ENCODE measurements around the gene KNCN.

The KNCN gene

DNA sequence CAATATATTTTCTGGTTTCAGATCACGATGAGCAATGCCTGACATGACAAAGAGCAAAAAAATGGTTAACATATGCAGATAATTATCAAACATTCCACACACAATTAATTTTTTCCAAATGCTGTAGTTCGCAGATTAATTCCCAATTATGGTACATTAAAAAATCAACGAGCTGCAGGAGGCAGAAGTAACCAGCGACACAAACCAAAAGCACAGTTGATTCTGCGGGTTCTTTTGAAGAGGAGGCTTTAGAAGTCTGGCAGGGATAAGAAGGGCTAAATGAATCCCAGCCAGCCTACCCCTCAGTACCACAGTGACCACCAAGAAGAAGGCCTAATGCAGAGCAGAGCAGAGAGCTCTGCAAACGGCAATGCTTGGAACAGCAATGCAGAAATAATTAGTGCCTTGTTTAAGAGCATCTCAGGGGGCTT is 17.0 kb upstream of the KNCN start:
- peak; percentile 14 for DNase-seq

DNA sequence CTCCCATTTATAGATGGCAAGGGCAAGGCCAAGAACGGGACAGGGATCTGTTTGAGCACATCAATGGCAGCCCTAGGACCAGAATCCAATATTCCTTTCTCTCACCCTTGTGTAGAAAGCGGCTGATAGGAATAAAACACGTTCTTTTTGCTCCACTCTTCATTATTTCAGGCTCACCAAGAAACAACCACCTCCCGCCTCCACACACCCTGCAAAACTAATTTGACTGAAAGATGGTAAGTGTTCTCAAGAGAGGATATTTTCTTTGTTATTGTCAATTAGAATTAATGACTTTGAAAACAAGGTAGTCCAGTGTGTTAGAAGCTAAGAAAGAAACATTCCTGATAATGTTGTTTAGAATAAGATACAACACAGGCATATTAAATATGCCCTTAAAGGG is 11.9 kb upstream of the KNCN start:
- DNase-seq, result no peak

DNA sequence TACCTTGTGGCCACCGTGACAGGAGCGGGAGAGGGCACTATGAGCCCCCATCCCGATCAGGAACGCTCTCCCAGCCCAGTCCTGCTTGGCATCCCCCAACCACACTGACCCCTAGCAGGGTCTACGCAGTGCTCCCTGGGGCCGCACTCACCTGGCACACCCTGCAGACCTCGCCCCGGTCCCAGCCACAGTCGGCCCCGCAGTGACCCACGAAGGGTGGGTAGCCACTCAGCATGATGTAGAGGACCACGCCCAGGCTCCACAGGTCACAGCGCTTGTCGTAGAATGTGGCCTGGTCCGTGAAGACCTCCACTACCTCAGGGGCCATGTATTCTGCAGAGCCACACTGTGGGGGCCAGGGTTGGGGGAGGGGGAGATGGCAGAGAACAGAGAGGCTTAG is 11.1 kb upstream of the KNCN start:
- DNase-seq, result no peak

DNA sequence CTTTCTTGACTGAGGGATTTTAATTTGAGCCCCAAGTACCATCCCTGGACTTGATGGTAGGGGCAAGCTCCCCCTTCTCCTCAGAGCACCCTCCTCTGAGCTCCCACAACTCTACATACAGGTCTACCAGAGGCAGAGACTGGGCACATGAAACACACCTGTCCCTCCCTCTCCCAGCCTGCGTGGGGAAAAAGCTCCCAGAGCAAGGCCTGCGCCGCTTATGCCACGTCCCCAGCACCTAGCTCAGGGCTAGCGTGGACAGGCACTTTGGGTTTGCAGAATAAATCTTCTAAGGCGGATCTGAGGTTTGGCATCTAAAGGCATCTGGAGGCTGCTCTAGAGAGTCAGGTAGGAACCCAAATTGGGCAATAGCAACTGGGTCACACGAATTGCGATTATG is 7.5 kb upstream of the KNCN start:
- DNase-seq, result no peak

DNA sequence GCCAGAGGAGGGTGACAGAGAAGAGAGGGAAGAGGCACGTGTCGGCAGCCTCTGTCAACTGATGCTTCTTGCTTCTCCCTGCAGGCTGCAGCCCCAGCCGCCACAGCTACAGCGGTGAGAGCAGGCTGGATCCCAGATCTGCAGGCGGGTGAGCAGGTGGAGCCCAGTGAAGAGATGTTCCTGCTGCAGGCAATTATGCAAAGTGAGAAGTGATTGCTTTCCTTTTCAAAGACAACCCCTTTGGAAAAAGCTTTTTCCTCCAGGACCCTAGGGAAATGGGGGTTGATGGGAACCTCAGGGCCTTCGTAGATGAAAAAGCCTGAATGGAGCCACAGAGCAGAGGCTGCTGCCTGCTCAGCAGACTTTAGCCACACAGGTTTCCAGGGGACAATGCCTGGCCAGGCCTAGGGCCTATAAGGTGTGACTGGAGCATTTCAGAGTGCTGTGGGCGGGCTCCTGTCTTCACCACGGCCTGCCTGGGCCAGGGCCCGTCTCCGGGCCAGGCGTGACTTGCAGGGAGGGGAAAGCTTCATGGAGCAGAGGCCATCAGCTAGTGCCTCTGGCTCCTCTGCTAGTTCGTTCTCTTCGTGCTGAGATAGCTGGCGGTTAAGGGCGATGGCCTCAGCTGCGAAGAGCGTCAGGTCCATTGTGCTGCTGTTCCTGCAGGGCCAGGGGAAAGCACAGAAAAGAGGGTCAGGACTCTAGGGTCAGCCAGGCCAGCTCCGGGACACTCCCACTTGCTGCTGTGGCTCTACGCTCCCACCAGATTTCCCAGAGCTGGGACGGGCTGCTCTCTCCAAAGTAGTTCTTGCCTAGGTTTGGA is 6.9 kb upstream of the KNCN start:
- DNase-seq, result no peak

DNA sequence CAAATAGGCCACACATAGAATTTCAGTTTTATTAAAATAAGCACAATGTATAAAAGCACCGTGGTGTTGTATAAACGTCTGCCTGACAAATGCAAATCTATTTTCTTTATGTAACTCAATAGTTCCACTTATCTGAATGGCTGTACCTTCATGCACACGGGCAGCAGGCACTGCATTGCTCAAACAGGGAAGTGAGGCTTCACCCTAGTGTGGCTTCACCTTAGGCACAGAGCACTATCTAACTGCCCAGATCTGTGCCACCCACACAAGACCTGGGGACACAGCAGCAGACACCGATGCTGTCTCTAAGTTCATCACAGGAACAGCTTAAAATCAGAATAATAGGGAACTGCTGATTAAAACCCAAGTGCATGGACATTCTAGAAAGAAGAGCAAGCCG is 6.0 kb upstream of the KNCN start:
- no peak for DNase-seq

DNA sequence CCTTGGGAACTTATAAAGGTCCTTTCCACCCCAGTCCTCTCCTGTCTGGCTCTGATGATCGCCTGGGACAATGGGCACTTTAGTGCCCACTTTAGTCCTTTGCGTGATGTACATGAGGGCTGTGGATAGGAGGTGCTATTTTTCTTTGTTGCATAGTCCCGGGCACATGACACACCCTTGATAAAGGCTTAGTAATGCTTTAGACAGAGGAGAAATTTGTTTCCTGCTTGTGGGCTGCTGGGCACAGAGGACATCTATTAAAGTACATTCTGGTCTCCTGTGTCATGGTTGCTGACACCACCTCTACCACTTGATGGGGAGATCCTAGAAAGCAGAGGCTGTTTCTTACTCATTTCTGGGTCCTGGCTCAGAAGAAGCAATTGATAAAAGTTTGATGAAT is 5.4 kb upstream of the KNCN start:
- DNase-seq, result peak; percentile 9

DNA sequence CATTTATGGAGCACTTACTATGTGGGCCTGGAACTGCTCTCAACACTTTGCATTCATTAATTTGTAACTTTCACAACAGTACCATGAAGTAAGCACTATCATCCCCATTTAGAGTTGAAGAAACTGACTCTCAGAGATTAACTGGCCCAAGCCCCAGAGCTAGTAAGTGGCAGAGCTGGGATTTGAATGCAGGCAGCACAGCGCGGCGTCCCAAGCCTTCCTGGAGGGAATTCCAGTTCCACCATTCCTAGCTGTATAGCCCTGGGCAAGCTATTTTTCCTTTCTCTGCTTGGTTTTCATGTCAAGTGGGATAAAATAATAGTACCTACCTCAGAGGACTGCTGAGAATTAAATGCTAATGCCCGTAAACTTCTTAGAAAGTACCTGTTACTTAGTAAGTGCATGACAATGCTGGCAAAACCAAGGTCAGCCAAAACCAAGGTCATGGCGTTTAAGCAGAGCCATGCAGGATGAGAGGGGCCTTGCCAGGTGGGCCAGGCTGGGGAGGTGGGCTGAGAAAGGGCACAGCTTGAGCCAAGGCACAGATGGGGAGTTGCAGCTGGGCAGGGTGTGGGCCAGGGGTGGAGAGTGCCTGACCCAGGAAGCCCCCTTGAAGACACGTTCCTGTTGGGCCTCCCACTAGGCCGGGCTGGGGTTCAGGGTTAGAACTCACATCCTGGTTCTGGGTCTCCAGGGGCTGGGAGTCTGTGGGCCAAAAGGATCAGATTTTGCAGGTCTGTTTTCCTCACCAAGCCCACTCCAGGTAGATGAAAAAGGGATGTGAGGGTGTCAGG is 4.6 kb upstream of the KNCN start:
- DNase-seq, result no peak

DNA sequence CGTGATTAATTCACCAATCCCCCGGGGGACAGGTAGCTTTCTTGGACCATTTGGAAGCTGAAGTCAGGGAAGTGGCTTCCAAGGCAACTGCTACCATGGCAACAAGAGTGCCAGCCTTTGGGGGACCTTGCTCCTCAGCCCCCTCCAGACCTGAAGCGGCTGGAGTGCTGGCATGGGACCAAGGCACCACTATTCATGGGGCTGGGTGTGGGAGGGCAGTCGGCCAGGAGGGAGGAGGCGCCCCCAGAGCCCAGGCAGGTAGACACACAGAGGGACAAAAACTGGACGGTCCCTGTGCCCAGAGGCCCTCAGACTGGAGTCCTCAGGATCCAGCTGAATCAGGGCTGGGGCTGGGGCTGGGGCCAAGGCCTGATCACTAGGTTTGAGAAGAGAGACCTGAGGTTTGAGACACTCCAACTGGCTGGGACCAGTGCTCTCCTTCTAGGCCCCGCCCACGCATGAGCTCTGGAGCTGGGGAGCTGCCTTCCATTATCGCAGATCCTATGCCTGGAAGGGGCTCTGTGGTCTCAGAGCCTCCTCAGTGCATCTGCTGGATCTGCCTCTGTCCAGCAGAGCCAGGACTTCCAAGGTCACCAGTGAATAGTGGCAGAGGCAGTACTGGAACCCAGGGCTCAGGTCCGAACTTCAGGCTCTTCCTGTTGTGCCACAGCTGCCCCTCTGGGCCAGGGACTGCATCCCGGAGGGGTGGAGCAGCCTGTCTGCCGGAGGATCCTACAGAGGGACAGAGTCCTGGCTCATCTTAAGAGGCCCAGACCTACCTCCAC is 3.3 kb upstream of the KNCN start:
- no peak for DNase-seq

DNA sequence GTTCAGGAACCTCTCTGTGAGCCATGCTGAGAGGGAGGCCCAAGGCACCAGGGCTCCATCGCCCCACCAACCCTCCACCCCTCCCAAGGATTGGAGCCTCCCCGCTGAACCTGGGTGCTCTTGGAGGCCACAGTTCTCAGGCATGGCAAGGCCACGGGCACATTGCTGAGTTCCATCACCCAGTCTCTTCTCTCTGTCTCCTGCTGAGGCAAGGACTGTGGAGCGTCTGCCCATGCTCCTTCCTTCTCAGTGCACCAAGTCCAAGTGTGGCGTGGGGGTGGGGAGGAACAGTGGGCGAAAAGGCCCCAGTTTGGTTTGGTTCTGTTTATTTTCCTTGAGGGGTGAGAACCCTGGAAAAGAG is 2.8 kb upstream of the KNCN start:
- no peak for DNase-seq

DNA sequence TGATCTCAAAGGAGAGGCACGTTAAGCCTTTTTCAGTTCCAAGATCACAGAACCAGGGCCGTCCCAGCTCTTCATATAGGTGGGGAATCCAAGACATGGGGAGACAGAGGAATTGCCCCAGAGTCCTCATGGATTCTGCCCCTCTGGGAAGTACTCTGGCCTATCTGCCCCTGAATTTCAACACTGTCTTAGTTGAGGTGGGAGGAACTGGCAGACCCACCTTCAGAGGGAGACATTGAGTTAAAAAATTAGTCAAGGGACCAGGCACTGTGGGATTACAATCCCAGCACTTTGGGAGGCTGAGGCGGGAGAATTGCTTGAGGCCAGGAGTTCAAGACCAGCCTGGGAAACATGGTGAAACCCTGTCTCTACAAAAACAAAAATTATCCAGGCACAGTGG is 2.1 kb upstream of the KNCN start:
- DNase-seq, result no peak

DNA sequence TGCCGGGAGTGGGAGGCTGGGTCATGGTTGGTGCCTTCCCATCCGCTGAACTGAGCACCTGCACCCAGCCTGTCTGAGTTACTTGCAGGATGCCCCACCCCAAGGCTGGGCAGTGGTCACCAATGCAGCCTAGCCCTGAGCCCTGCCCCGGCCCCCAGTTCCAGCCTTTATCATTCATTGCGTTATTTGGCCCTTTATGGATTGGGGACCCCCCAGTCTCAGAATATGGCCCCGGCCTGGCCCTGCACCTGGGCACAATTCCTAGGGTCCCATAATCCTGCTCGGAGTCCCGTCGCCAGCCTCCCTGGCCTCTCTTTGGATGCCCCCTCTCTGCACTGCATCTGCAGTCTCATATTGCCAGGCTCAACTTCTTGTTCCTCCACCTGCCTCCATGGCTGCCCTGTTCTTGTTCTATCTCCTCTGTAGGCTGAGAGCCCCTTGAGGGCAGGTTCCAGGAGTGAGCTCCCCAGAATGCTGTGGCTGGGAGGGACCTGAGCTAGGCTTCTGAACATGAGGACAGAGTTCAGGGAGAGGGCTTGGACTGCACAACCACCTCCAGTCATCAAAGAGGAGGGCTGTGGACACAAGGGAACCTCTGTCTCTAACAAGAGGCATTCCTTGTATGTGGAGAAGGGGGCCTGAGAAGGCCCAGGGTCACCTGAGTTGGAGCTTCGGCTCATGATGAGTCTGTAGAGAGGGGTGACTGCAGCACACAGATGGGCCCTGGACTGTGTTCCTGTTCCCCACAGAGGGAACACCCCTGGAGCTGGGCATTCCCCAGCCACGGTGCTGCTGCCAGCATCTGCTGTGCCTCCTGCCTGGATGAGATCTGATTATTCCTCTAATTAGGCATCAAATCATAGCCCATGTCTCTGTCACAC is 1.1 kb upstream of the KNCN start:
- no peak for DNase-seq

DNA sequence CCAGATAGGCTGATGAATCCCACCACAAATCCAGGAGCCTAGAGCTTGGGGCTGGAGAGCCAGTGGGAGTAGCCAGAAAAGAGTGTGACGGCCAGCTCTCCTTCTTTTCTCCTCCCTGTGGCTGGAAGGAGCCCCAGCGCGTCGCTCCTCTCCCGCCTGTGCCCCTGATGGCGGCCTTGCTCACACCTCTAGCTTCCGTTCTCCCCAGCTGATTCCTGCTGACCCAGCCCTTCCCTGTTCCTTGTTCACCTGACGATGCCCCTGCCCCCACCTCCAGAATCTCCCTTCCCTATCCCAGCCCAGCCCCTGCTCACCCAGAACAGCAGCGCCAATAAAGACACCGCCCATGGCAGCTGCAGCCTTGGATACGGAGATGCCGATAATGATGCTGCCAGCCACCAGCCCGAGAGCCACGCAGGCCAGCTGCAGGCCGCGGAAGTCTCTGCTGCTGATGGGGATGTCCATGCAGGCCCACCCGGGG is 656 bp downstream of the KNCN start:
- no peak for DNase-seq

DNA sequence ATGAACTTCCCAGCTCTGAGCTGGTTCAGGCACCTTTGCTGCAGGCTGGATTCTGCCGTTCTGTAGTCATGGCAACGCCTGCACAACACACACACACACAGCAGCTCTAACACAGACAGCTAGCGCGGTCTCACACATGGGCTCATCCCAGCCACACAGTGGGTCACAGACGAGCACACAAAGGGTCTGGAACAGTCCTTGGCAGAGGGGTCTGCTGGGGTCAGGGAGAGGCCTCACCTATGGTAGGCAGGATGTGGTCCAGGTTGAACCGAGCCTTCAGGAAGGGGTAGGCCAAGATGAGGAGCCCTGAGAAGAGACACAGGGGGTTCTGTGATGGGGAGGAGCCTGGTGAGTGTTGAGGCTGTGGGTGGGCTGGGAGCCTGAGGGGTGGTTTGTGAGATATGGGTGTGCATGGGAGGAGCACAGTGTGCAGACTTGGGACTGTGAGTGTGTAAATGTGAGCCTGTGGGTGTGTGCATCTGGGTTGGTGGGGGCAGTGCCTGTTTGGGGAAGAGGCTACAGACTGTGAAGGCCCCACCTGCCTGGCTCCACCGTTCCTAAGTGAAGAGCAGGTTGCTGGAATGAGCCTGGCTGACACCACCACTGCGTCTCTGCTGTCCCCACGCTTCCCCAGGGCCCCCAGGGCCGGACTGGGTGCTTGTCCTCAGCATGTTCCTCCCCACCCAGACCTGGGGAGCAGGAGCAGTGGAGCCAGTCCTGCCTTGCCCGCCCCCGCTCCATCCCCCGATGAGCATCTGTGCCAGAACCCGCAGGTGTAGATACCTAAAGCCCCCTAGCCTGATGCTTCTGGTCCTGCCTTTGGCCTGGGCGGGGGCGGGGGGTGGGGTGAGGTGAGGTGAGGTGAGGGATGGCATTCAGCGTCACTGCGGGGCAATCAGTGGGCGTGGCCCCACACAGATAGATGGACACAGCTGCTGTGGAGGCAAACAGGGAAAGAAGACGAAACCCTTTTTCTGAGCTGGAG is 1.5 kb downstream of the KNCN start:
- DNase-seq, result no peak

DNA sequence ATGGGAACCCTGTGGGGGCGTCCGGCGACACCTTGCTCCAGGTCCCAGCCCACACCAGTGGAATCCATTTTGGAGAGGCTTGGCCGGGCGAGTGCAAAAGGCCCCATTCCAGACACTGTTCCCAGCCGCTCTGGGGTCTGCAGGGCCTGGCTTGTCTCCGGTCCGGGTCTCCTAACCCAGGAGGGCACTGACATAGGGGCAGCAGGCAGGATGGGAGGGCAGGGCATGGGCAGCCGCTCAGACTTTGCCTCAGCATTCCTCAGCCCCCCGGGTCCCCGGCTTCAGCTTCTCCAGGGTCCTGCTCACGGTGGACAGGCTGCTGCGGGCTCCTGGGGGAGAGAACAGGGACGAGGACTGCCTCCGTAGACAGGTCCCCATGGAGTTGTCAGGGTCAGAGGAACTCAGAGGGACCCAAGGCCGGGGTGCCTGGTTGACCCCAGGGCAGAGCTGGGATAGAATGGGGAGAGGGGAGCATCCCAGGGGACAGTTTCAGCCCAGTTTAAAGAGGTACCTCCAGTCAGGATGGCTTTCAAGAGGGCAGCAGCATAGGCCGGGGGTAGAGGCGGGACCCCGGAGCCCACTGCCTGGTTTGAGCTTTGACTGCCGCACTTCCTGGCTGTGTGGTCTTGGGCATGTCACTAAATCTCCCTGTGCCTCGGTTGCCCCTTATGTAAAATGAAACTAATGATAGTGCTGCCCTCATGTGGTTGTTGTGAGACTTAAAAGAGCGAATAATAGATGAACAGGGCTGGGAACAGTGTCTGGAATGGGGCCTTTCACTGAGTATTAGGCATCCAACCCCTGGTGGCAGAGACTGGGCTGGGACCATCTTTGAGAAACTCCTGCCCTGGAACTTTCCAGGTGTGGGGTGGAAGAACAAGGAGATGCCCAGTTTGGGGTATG is 3.7 kb downstream of the KNCN start:
- peak; percentile 61 for DNase-seq

DNA sequence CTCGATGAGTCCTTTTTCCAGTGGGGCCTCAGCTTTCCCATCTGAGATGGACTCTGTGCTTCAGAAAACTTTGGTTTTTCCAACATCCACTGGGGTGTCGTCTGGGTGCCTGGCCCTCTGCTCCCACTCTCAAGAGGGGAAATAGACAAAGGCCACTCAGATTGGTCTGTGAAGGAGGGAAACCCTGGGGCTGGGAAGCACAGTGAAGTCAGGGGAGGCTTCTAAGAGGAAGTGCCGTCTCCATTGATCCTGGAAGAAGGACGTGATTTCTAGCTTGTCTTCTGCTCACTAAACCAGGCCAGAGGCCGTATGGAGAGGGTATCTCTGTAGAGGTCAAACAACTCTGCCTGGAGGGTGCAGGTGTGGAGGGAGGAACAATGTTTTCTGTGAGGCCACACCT is 5.2 kb downstream of the KNCN start:
- DNase-seq, result no peak

DNA sequence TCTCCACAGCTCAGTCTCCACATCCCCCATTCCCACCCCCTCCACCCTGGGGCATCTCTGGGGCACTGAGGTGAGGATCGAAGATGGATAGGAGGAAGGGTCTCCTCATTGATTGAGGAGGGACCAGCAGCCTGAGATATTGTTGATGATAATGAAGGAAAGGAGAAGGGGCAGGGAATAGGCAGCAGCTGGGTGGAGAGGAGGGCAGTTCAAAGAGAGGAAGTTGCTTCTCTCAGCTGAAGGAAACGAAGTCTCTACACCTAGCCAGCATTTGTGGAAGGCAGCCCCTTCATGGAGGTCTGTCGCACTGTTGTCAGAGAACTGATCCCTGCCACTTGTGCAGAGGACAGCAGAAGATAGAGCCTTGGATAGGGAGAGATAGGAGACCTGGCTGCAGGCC is 5.7 kb downstream of the KNCN start:
- DNase-seq, result no peak

DNA sequence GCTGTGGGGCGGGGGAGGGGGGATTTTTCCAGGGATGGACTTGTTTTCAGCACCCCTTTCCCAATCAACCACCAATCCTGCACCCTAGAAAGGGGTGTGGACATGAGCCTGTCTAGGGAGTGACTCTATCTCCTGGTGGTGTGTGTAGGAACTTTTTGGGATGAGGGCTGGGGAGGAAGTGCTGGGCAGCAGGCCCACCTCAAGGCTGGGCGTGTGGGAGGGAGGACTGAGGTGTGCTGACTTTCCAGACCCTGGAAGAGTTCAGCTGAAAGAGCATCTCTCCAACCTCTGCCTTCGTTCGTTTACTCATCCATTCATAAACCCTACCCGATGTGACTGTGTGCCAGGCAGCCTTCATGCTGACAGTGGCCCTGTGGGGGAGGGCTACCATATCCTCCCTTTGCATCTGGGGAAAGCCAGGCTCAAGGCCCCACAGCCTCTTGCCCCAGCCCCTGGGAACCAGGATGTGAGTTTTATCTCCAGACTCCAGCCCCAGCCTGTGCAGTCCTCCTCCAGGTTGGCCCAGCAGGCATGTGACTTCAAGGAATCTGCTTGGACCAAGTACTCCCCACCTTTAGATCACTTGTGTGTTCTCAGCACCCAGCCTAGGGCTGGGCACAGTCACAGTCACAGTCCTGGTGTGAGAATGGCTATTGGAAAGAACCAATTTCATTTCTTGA is 6.7 kb downstream of the KNCN start:
- DNase-seq, result no peak

All from fibroblast of skin of scalp (primary cell).